DND-41 (cell line): ENCODE data around the gene GPD1L.

Experiments
- ATAC-seq: fragments of 200-7000 bp; cut with Tn5 transposase; 3 replicates; pipeline ENCODE4 v1.9.1; 2021; ENCODE audit warnings: low read depth; ENCODE audit not compliant: insufficient read depth
- DNase-seq: peaks from one replicate; pipeline ENCODE4 v3.0.0-alpha.2; 2020
- H2AFZ ChIP-seq: 2 replicates; pipeline ENCODE4 v1.6.0; 2012; ENCODE audit warnings: low read depth, low read length
- H3K27ac ChIP-seq: 2 replicates; pipeline ENCODE4 v1.5.1; 2012; ENCODE audit warnings: low read length, inconsistent platforms
- H3K27me3 ChIP-seq: fragments of 200-600 bp; sonication (generic); 2 replicates; pipeline ENCODE4 v1.6.0; 2012; ENCODE audit warnings: low read length, mild to moderate bottlenecking, inconsistent platforms; ENCODE audit not compliant: insufficient read depth, poor library complexity
- H3K36me3 ChIP-seq: 2 replicates; pipeline ENCODE4 v1.5.1; 2012; ENCODE audit warnings: low read length, inconsistent platforms; ENCODE audit not compliant: insufficient read depth
- H3K4me1 ChIP-seq: 2 replicates; pipeline ENCODE4 v1.5.1; 2012; ENCODE audit warnings: mild to moderate bottlenecking, low read length; ENCODE audit not compliant: insufficient read depth
- H3K4me2 ChIP-seq: 2 replicates; pipeline ENCODE4 v1.6.0; 2012; ENCODE audit warnings: mild to moderate bottlenecking, moderate library complexity, low read length, inconsistent platforms; ENCODE audit not compliant: insufficient read depth
- H3K4me3 ChIP-seq, 2 experiments: fragments of 200-600 bp in 1 of 2; shearing (Covaris generic) in 1 of 2; 2 replicates each; pipeline ENCODE4 v1.5.1; 2012 to 2016; ENCODE audit warnings: inconsistent platforms in 2 of 2, low read length in 2 of 2, mild to moderate bottlenecking in 2 of 2, low read depth in 1 of 2, moderate library complexity in 1 of 2
- H3K79me2 ChIP-seq: 2 replicates; pipeline ENCODE4 v1.6.0; 2012; ENCODE audit warnings: low read length, inconsistent platforms; ENCODE audit not compliant: insufficient read depth
- H3K9ac ChIP-seq: 2 replicates; pipeline ENCODE4 v1.6.0; 2012; ENCODE audit warnings: low read depth, mild to moderate bottlenecking, inconsistent platforms, low read length, moderate library complexity
- H3K9me3 ChIP-seq: 2 replicates; pipeline ENCODE4 v1.5.1; 2012; ENCODE audit warnings: low read length, moderate library complexity, mild to moderate bottlenecking, inconsistent platforms; ENCODE audit not compliant: insufficient read depth, severe bottlenecking
- H4K20me1 ChIP-seq: 2 replicates; pipeline ENCODE4 v1.6.0; 2012; ENCODE audit warnings: low read length; ENCODE audit not compliant: insufficient read depth
- EZH2 ChIP-seq: IDR thresholded peaks from 3 replicates; pipeline ENCODE4 v1.6.1; 2012; ENCODE audit warnings: borderline replicate concordance, low read depth, mild to moderate bottlenecking, moderate library complexity, low read length, inconsistent platforms; ENCODE audit not compliant: severe bottlenecking
- TF ChIP-seq, protein P1 (sequence below): IDR thresholded peaks from 2 replicates; pipeline ENCODE4 v1.5.1; 2012; ENCODE audit warnings: borderline replicate concordance, low read length, moderate library complexity, mild to moderate bottlenecking; ENCODE audit not compliant: poor library complexity, severe bottlenecking; ENCODE audit errors: extremely low read depth

GPD1L gene

DNA sequence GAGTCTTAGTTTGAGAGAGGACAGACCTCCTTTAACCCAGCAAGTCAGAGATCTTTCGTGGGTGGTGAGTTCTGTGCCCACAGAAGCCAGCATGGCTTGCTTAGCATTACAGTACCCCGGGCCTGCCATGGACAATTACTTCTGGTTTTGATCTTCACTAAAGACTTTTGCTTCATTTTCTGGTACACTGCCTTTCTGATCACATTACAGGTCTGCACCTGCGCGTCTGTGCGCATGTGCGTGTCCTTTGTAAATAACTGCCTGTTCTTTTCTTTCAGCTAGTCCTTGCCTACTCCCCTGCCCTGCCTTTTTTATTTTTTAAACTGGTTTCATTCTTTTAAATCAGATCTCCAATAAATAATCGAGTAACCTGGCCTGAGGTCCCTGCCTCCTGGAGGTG is 74.9 kb downstream of the GPD1L start:
- no peak overlapping the region for H3K9ac ChIP-seq
- H3K9me3 ChIP-seq, result no peaks in the 10 kb centered on the region
- no peaks in the 10 kb centered on the region for H3K36me3 ChIP-seq
- no peak overlapping the region for H3K27ac ChIP-seq
- ATAC-seq (no peak), DNase-seq (no peak)
- no peak overlapping the region for H3K4me2 ChIP-seq
- no peaks in the 10 kb centered on the region for H4K20me1 ChIP-seq
- no peaks in the 10 kb centered on the region; the same call in 1 of the 2 replicates for H3K4me1 ChIP-seq
- TF ChIP-seq EZH2, result no peak
- TF ChIP-seq, protein P1, sequence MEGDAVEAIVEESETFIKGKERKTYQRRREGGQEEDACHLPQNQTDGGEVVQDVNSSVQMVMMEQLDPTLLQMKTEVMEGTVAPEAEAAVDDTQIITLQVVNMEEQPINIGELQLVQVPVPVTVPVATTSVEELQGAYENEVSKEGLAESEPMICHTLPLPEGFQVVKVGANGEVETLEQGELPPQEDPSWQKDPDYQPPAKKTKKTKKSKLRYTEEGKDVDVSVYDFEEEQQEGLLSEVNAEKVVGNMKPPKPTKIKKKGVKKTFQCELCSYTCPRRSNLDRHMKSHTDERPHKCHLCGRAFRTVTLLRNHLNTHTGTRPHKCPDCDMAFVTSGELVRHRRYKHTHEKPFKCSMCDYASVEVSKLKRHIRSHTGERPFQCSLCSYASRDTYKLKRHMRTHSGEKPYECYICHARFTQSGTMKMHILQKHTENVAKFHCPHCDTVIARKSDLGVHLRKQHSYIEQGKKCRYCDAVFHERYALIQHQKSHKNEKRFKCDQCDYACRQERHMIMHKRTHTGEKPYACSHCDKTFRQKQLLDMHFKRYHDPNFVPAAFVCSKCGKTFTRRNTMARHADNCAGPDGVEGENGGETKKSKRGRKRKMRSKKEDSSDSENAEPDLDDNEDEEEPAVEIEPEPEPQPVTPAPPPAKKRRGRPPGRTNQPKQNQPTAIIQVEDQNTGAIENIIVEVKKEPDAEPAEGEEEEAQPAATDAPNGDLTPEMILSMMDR, result no peak
- no peak overlapping the region for H3K4me3 ChIP-seq
- no peak overlapping the region for H2AFZ ChIP-seq
- H3K79me2 ChIP-seq, result no peaks in the 10 kb centered on the region
- H3K27me3 ChIP-seq, result no peaks in the 10 kb centered on the region

DNA sequence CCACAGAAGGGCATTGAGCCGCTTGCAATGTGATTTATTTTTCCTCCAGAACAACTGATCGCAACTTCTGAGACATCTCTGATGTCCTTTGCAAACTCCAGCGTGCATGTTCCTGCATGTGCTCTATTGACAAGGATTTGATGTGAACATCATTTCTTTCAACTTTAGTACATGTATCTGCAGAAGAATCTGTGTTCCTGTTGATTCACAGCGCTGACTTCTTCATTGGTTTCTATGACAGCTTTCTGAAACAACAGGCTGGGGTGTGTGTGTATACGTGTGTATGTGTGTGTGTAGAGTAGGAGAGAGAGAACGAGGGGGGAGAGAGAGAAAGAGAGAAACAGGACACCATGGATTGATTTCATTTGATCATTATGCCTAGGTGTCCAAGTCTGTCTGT is 75.4 kb downstream of the GPD1L start:
- H3K4me1 ChIP-seq, result no peaks in the 10 kb centered on the region; the same call in 1 of the 2 replicates
- DNase-seq (no peak), ATAC-seq (no peak)
- H2AFZ ChIP-seq, result no peak overlapping the region
- H3K9ac ChIP-seq, result no peak overlapping the region
- H3K36me3 ChIP-seq, result no peaks in the 10 kb centered on the region
- no peaks in the 10 kb centered on the region for H3K27me3 ChIP-seq
- no peak for TF ChIP-seq EZH2
- TF ChIP-seq, protein P1, result no peak
- no peaks in the 10 kb centered on the region for H4K20me1 ChIP-seq
- no peak overlapping the region for H3K27ac ChIP-seq
- H3K9me3 ChIP-seq, result no peaks in the 10 kb centered on the region
- no peak overlapping the region for H3K4me3 ChIP-seq
- H3K79me2 ChIP-seq, result no peaks in the 10 kb centered on the region
- H3K4me2 ChIP-seq, result no peak overlapping the region

DNA sequence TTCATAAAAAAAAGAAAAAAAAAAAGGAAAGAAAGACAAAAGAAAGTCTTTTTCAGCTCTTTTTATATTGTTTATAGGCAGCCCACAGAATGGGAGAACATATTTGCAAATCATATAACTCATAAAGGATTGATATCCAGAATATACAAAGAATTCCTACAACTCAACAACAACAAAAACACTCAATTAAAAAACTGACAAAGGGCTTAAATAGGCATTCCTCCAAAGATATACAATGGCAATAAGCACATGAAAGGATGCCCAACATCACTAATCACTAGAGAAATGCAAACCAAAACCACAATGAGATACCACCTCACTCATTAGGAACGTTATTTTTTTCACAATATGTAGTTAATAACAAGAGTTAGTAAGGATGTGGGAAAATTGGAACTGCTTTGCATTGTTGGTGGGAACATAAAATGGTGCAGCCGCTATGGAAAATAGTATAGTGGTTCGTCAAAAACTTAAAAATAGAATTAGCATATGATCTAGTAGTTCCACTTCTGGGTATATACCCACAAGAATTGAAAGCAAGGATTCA is 77.8 kb downstream of the GPD1L start:
- DNase-seq, result no peak
- TF ChIP-seq, protein P1, result no peak
- TF ChIP-seq EZH2, result no peak
- no peak for ATAC-seq
- Histone ChIP-seq H4K20me1 (no peaks in the 10 kb centered on the region), H3K4me2 (no peak overlapping the region), H3K9me3 (no peaks in the 10 kb centered on the region), H3K27ac (no peak overlapping the region), H2AFZ (no peak overlapping the region), H3K4me3 (no peak overlapping the region), H3K36me3 (no peaks in the 10 kb centered on the region), H3K9ac (no peak overlapping the region), H3K4me1 (no peaks in the 10 kb centered on the region; the same call in 1 of the 2 replicates), H3K27me3 (no peaks in the 10 kb centered on the region), H3K79me2 (no peaks in the 10 kb centered on the region)
